GM18499 (cell line): ENCODE data around the gene GON4L.
"Not testable (repeated sequence)": the region's sequence is repeated elsewhere in the genome, so short reads cannot be mapped to it uniquely, and the experiment has no call there.

Source experiments
- ATAC-seq: cut with Tn5 transposase; IDR thresholded peaks from one replicate; pipeline ENCODE4 v1.9.1; 2021; ENCODE audit warnings: moderate number of reproducible peaks; ENCODE audit not compliant: insufficient read depth, unreplicated experiment

The GON4L gene

DNA sequence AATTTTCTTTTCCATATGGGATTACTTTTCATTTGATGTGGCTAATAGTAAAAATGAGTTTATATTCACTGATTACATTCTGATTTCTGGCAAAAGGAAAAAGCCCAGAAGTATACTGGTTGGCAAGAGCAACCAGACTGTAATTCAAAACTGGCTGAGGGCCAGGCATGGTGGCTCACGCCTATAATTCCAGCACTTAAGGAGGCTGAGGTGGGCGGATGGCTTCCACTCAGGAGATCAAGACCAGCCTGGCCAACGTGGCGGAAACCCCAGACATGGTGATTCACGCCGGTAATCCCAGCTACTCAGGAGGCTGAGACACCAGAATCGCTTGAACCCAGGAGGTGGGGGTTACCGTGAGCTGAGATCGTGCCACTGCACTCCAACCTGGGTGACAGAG, 16.8 kb upstream of the GON4L start:
- no peak for ATAC-seq

DNA sequence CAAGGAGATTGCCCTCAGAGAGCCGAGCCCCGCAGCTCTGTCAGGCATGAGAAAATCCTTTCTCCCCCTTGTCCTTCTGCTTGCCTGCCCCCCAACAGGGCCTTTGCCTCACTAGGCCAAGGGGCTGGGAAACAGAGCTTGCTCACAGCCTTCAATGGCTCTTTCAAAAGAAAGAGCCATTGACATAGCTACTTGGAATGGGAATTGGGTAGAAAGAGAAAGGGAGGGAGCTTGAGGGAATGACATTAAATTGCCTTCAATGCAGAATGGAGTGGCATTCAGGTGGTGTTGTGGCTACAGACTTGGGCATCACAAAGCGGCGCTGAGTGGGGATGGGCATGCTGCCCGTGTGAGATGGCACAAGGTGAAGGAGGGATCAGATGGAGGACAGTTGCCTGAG, 15.5 kb upstream of the GON4L start:
- ATAC-seq, result no peak

DNA sequence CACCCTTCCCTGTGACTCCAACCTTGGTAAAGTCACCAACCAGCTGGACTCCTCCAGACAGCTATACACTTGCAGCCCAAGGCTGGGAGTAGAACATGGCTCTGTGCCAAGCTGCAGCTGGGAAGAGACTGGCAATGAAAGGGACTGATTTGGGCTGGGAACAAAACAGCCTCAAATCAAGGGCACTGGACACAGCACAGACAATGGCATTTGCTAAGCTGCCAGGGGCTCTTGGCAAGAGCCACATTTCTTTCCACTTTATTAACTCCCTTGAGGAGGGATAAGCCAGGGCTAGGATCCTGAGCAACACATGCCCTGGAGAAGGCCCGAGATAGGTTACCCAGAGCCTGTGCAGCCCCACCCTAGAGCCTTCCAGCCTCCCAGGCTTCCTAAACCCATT, 14.4 kb upstream of the GON4L start:
- no peak for ATAC-seq

DNA sequence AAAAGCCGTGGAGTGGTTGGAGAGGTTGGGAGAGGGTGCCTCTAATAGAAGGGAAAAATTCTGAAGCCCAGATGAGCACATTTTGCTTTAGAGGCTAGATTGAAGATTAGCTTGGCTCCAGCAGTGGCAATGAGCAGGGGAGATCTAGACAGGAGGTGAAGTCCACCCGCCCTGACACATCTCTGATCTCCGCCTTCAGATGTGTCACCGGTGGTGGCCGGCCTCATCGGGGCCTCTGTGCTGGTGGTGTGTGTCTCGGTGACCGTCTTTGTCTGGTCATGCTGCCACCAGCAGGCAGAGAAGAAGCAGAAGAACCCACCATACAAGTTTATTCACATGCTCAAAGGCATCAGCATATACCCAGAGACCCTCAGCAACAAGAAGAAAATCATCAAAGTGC, 10.8 kb upstream of the GON4L start:
- ATAC-seq, result no peak

DNA sequence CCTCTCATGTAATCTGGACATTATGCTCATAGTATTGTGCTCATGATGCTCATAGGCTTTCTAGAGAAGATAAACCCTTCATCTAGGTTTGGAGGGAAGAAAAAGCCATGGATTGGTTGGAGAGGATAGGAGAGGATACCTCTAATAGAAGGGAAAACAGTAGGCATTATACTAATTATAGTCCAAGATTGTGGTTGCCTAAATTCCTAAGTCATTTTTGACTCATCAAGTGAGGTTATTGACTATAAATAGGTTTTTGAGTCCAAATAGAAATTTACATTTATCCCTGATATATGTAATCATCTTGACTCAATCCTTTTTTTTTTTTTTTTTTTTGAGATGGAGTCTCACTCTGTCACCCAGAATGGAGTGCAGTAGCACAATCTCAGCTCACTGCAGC, 7.4 kb upstream of the GON4L start:
- ATAC-seq, result no peak

DNA sequence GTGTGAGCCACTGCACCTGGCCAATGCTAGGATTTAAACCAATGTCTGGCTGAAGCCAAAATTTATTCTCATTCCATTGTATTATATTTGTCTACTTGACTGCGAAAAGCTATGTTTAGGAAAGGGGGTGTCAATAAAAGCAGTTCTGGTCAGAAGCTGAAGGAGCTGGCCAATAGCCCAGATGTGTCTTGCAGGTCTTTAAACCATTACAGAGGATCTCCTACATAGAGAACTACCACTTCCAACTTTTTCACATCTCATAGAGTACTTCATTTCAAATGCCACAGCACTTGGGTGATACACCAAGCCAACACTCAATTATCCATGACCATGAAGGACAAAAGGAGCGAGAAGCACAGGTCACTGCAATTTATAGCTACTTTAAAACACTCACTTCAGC, 4.9 kb upstream of the GON4L start:
- no peak for ATAC-seq

DNA sequence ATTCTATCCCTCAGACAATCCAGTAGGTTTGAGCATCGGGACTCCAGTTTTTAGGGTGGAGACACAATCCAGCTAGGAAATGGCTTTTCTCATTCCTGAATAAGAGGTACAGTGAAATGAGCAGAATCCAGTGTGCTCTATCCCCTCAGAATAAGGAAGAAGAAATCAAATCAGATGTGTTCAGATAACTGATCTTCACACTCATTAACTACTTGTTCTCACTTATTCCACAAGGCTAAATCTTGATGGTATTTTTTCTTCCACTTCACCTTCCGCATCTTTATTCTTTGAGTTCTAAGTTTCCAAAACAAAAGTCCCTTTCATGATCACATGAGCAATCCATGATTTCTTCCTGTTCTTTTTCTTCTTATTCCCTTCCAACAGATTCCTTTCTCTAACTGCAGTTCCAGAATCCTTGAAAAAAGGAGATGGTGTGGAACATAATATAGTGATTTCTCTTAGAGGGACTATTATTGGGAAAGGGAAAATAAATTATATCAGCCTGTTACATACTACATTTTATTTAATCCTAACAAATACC, 4.0 kb upstream of the GON4L start:
- no peak for ATAC-seq

DNA sequence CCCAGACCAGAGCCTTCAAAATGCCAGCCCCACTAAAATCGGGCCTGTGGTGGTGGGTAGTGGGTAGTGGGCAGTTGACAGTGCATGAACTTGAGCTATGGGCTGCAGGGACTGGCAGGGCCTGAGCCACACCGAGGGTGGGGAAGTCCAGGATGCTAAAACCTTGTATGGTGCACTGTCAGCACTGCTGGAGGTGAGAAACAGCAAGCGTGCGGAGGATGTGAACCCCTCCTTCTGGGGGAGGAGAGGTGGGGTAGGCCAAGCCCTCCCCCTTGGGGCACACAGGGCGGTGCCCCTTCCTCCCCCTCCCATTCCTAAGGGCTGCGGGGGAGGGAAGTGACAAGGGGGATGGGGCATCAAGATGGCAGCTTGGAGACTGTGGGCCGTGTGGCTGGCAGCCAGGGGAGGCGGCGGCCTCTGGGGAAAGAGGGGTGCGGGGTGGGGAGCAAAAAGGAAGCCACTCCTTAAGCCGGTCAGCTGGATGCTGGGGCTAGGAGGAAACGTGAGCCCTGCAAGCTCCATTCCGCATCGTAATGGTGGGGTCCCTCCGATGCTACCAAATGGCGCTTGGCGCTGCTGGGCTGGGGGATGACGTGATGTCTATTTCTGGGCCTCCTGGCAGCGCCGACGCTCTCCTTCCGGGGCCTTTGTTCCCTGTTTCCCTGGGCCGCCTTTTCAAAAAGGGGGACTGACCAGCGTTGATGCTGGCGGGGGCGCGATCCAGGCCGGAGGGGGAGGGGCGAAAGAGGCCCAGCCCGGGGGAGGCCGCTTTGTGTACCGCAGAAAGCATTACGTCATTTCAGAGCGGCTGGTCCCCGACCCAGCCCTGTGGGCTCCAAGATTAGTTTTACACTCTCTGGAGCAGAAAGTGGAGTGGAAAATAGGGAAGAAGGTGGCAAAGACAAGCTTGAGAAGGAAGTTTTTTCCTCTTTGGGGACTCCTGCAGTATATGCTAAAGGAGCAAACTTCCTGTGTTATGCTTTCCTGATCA, 3.2 kb upstream of the GON4L start:
- no peak for ATAC-seq

DNA sequence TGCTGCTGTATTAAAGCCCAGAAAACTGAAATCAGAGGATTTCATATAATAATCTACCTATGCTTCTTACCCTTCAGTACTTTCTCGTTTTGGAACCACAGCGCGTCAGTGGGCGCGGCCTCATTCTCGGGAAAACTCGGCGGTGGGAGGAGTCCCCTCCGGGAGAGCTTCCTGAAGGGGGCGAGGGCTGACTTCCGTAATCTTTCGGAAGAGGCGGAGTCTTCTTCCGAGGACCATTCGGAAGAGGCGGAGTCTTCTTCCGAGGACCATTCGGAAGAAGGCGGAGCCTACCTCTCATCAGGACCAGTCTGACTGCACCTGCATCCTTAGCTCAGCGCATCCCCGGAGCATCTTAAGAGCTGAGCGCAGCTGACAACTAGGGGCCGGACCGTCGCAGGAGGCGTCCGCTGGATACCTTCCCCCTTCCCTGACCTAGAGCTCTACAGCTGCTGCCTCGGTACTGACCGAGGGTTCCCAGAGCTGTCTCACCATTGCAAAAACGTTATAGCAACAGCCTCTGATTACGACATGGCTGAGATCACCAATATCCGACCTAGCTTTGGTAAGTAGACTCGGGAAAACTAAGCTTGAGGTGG, 2.3 kb upstream of the GON4L start, which contains the start of gene SYT11:
SYT11 (plus strand) TSS at position 334 of the 596 bp plus-strand sequence; CDS start at position 529, 195 bp downstream.
- ATAC-seq, result peak; percentile 44

DNA sequence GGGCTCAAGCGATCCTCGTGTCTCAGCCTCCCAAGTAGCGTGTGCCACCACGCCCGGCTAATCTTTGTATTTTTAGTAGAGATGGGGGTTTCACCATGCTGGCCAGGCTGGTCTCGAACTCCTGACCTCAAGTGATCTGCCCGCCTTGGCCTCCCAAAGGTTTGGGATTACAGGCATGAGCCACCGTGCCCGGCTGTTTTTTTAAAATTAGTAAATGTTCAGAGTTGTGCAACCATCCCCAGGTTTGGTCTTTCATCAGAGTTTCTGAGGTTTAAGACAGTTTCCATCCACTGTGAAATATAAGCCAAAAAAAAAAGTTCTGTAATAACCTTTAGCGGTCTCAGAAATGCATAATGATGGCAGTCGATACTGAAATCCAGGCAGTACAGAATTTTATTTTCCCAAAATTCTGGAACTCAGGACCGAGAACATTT, 1.8 kb upstream of the GON4L start:
- no peak for ATAC-seq

DNA sequence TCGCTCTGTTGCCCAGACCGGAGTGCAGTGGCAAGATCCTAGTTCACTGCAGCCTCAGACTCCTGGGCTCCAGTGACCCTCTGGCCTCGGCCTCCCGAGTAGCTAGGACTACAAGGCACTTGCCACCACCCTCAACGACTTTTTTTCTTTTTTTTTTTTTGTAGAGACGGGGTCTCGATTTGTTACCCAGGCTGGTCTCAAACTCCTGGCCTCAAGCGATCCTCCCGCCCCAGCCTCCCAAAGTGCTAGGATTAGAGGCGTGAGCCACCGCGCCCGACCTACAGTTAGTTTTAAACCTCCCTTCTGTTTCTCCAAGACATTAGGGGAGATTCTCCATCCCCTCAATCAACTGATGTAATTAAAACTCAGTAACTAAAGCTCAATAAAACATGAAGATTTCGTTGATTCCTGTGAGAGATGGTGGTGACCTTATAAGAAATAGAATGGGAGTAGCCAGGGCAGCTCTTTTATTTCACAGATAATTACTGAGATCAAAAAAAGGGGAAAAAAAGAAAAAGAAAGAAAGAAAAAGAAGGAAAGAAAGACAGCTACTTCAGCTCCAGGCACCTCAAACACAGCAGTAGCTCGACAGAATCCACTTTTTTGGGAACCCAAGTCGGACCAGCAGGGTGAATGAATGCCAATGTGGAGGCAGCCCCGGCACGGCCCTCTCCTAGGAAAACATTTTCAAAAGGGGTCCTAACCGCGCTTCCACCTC, 598 bp downstream of the GON4L start:
- ATAC-seq, result no peak

DNA sequence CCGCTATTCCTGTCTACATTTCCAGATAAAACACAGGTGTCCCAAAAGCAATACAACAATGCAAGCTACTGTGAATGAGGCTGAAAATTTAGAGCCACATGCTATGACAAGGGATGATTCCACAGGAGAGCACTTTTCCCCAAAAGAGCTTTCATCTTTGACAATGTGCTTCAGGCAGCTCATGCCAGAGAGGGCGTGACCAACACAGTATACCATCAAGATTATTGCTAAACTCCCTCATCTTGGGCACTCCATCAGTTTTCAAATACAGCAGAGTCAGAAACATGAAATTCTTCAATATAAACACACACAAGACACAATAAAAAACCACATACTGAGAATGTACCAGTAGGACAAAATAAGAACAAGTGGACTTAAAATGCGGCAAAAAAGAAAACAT, 6.7 kb downstream of the GON4L start:
- ATAC-seq, result no peak

DNA sequence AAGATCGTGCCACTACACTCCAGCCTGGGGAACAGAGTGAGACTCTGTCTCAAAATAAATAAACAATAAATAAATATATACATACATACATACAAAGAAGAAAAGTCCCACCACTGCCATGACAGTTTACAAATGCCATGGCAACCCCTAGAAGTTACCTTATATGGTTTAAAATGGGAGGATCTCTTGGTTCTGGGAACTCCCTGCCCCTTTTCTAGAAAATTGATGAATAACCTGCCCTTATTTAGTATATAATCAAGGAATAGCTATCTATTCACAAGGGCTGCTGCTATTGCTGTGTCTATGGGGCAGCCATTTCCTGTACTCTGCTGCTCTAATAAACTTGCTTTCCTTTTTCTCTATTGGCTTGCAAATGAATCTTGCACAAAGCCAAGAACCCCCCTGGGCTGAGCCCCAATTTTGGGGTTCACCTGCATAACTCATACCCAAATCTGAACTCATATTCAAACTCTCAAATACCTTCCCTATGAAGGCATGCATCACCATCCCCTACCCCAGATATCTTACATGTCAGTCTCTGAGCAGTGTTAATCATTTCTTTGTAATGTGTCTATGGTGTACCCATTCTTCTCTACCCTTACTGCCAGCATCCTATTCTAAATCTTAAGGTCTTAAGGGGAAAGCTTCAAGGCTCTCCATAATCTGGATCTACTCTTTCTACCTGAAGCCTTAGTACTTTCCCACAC, 9.0 kb downstream of the GON4L start:
- ATAC-seq, result no peak

DNA sequence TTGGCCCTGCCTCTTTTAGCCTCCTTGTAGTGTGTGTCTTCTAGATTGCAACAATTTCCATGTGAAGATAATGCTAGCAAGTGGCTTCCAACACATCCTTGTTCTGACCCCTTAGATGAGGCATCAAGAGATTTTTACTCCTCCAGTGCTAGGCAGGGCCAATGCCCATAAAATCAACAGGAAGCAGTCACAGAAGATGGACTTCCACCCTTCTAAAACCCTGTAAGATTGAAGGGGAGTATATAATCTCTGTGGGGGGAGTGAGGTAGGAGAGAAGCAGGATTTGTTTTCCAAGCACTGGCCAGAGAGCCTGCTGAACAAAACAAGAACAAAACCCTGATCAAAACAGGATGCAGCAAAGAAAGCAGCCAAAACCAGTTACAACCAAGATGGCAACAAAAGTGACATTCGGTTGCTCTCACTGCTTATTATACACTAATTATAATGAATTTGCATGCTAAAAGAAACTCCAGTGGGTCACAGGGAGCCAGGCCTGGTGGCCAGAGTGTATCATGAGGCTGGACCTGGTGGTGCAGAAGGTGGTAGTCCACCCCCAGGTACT, 12.1 kb downstream of the GON4L start:
- no peak for ATAC-seq

DNA sequence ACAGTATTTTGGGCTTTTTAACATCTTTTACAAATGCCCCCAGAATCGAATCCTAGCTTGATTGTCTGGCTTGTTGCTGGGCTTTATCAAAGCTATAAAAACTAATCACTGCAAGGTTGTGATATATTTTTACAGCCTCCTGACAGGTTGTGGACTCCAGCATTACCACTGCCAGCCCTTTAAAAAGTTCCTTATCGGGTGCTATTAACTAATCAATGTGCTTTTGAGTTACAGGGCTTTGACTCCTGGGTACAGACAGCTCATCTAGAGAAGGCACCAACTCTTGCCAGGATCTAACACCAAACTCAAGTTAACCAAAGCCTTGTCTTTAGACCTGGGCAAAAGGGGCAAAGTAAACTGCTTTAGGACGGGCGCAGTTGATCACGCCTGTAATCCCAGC, 16.6 kb downstream of the GON4L start:
- ATAC-seq, result no peak

DNA sequence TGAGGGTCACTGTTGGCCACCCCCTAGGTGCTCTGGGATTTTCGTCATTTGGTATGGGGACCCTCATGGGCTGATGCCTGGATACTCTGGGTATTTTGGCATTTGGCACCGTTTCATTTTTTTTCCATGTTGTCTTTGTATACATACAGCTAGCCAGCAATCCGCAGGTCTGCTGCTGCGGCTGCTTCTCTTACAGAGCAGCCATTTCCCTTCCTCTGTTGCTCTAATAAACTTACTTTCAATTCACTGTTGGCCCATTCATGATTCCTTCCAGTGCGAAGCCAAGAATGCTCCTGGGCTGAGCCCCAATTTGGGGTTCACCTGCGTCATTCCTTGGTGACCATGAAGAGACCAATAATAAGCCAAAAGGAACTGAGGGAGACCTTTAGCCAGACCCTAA, 21.5 kb downstream of the GON4L start:
- no peak for ATAC-seq

DNA sequence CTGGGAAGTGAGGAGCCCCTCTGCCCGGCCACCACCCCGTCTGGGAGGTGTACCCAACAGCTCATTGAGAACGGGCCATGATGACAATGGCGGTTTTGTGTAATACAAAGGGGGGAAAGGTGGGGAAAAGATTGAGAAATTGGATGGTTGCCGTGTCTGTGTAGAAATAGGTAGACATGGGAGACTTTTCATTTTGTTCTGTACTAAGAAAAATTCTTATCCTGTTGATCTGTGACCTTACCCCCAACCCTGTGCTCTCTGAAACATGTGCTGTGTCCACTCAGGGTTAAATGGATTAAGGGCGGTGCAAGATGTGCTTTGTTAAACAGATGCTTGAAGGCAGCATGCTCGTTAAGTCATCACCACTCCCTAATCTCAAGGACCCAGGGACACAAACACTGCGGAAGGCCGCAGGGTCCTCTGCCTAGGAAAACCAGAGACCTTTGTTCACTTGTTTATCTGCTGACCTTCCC, 22.1 kb downstream of the GON4L start:
- not testable (repeated sequence) for ATAC-seq

DNA sequence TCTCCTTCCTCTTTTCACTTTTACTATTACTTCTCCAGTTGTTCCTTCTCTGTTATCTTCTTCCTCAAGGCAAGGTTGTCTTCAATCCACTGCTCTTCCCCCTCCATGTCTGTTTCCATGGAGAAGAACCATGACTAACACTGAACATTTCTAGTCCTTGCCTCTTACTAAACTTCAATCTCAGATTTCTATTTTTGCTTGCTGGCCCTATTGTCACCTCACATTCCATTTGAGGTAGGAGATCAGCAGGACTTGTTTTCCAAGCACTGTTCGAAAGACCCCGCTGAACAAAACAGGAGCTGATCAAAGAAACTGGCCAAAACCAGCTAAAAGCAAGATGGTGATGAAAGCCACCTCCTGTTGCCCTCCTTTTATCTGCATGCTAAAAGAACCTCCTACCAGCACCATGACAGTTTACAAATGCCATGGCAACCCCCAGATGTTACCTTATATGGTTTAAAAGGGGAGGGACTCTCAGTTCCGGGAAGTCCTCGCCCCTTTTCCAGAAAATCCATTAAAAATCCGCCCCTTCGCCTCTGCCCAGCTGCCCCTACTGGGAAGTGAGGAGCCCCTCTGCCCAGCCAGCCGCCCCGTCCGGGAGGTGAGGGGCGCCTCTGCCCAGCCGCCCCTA, 22.6 kb downstream of the GON4L start:
- ATAC-seq, result no peak

DNA sequence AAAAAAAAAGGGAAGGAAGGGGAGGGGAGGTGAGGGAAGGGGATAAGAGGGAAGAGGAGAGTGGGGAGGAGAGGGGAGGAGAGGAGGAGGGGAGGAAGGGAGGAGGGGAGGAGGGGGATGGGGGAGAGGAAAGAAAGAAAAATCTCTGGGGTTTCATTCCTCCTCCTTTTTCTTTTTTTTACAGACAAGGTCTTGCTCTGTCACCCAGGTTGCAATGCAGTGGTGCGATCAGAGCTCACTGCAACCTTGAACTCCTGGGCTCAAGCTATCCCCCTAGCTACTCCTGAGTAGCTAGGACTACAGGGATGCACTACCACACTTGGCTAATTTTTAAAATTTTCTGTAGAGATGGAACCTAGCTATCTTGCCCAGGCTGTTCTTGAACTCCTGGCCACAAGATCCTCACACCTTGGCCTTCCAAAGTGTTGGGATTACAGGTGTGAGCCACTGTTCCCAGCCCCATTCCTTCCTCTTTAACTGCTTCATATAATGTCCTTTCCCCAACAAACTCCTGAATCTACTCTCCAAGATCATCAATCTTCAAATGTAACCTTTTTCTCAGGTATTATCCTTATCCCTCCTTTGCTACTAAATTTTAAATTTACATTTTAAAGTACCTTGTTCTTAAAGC, 23.2 kb downstream of the GON4L start:
- no peak for ATAC-seq
